Raji (cell line): ENCODE results near the gene PIEZO2.

ENCODE experiments used
- POLR2A ChIP-seq: IDR thresholded peaks from 2 replicates; pipeline ENCODE4 v1.6.1; 2011; ENCODE audit warnings: low read depth, low read length, control low read depth; ENCODE audit not compliant: insufficient read depth

Gene PIEZO2

GRCh38 chr18:11155034-11155759 is 5.8 kb upstream of the PIEZO2 start:
- no peak for TF ChIP-seq POLR2A

- no peak for TF ChIP-seq POLR2A
Observed at GRCh38 chr18:11154368-11154989, 5.1 kb upstream of the PIEZO2 start.

DNA sequence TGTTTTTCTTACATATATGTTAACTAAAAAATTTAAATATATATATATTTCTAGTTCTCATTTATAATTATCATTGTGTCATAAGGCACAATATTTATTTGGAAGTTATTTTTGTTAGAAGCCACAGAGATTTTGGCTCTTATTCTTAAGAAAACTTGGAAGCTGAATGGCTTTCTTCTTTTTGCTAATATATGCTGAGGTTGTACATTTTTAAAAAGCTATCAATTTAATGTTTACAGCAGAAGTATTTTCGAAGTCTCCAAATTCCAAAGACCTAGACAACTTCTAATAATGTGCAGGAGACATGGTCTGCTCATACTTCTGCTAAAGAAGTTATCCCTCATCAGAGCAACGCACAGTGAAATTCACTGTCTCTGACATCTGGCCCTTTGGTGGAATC is 3.7 kb upstream of the PIEZO2 start:
- TF ChIP-seq POLR2A, result no peak

- no peak for TF ChIP-seq POLR2A
Observed at GRCh38 chr18:11150271-11150615, 874 bp upstream of the PIEZO2 start.

DNA sequence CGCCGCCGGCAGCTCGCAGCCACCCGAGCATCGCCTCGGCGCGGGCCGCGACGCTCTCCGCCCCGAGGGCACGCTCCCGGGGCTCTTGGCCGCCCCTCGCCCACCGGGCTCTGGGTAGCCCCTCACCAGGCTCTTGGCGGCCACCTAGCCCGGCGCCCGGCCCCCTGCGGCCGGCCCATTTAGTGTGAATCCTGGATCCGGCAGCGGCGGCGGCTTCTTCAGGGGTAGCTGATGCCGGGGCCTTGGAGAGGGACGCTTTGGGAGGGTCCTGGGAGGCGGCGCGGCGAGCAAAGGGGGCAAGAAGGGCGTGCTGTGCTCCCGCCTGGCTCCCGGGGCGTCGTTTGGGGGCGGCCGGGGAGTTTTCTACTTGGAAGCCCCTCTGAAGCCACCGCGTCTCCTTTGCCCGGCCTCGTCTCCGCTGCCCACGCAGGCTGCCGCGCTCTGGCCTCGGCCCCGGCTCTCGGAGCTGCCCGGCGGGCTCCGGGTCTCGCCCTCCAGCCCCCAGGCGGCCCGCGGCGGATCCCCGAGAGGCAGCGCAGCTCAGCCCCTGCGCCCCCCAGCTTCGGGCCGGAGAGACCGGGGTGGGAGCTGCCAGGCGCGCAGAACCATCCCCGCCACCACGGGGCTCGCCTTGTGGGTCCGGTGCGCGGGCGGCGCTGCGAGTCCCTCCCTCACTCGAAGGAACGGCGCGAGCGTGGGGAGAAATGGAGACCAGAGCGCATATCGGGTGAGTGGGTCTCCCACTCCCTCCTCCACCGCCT is 509 bp downstream of the PIEZO2 start:
- no peak for TF ChIP-seq POLR2A

DNA sequence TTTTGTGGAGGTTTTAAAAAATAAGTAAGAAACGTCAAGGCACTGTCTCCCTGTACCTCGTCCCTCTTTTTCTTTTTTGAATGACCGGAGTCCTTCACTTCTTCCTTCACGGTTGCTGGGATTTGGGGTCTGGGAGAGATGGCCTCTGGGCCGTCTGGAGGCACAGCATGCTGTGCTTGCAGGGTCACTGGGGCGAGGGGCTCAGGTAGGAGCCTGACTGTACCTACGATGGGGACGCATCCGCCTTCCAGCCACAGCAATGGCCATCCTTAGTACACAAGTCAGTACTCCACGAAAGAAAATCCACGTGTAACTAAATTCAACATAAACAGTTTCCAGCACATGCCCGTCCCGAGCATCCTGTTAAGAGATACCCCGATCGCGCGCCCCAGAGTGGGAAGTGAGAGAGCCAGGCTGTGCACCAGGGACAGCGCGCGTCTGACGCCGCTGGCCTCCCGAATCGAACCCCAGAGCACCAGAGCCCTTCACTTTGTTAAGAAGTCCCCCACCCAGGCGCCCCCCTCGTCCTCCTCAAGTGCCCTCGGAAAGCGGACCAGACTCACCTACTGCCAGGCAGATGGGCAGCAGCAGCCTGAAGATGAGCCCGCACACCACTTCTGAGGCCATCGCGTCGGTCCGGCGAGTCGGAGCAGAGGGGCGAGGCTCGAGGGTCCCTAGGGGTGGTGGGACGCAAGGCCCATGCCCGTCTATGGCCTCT is 1.2 kb downstream of the PIEZO2 start:
- TF ChIP-seq POLR2A, result no peak

GRCh38 chr18:11147371-11147951 is 1.9 kb downstream of the PIEZO2 start:
- no peak for TF ChIP-seq POLR2A

- TF ChIP-seq POLR2A, result no peak
Observed at GRCh38 chr18:11146947-11147345, 2.4 kb downstream of the PIEZO2 start.

DNA sequence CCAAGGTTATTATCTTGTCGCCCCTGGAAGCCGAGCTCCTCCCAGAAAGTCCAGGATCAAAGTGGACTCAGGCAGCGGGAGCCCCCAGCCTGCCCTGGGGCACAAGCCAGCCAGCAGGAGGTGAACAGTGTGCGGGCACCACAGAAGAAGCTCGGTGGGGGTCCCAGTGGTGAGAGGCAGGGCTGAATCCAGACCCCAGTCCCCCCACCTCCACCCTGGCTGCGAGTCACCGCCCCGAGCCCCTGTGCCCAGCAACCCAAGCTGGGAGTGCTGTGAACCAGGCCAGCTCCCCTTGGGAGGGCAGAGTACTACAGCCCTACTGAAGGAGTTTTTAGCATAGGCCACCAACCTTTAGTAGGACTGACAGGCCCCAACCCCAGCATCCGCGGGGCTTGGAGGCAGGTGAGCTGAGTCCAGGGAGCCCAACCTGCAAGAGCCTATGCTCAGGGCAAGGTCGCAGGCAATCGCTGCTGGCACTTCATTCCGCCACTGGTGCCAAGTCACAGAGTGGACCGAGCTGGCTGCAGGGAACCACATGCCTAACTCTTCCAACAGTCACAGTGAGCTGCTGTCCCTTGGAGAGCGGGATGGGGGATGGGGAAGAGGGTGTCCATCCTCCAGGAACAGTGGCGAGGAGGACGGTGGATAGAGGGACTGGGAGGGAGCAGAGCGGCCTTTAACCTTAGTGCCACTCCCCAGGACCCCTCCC is 3.0 kb downstream of the PIEZO2 start:
- TF ChIP-seq POLR2A, result no peak

GRCh38 chr18:11145413-11146191 is 3.8 kb downstream of the PIEZO2 start:
- TF ChIP-seq POLR2A, result no peak

DNA sequence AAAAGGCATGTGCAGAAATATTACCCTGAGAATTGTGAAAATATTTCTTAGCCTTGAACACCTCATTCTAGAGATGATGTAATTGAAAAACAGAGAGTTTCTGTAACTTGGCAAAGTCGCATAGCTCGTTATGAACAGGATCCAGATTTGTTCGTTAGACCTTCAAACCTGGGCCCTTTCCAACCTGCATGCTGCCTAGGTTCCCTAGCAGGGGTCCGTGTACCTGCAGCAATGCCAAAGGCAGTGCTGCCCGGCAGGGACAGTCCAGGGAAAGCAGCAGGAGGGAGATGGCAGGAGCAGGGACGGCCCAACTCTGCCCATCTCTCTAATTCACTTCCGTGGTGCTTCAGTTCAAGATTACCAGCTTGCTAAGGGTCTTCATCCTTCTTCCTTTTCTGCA is 12.0 kb downstream of the PIEZO2 start:
- TF ChIP-seq POLR2A, result no peak

DNA sequence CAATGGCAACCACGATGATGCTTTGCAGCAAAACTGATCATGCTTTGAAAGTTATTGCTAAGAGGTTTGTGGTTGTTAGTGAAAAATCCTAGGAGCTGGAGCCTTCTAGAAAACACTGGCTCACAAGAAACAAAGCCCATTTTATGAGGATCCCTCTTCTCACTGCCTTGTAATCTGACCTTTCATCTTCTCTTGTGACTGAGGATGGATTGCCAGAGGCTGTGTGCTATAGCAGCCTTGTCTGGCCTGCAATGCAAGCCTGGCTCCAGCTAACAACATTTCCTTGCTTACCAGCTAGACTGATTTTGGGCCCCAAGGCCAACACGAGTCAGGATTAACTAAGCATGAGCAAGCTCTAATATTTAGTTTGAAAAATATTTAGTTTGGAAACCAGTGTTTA is 13.1 kb downstream of the PIEZO2 start:
- no peak for TF ChIP-seq POLR2A

DNA sequence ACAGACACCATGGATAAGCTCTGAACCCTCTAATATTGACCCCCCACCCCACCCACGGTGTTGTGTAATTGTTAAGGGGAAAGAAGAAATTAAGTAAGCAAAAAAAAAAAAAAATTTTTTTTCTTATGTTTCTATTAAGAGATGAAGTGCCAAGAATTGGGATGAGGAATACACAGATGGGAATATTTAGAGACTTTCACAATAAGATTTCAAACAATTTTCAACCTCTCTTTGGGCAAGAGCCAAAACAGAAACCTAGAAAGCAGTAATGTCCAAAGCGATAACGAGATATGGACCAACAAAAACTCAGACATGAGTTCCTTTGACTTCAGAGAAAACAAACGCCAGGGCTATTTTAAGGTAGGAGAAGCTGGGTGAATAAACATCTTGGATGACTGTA is 14.4 kb downstream of the PIEZO2 start:
- TF ChIP-seq POLR2A, result no peak

GRCh38 chr18:11125492-11126315 is 23.7 kb downstream of the PIEZO2 start:
- no peak for TF ChIP-seq POLR2A

GRCh38 chr18:11124054-11124453 is 25.3 kb downstream of the PIEZO2 start:
- no peak for TF ChIP-seq POLR2A
